Eye (tissue), 1 donor: ENCODE results near the gene SIX6.
"Not testable (repeated sequence)": the region's sequence is repeated elsewhere in the genome, so short reads cannot be mapped to it uniquely, and the experiment has no call there.

ENCODE experiments used
- DNase-seq: peaks from one replicate; pipeline ENCODE4 v3.0.0-alpha.2; 2015

SIX6 gene

DNA sequence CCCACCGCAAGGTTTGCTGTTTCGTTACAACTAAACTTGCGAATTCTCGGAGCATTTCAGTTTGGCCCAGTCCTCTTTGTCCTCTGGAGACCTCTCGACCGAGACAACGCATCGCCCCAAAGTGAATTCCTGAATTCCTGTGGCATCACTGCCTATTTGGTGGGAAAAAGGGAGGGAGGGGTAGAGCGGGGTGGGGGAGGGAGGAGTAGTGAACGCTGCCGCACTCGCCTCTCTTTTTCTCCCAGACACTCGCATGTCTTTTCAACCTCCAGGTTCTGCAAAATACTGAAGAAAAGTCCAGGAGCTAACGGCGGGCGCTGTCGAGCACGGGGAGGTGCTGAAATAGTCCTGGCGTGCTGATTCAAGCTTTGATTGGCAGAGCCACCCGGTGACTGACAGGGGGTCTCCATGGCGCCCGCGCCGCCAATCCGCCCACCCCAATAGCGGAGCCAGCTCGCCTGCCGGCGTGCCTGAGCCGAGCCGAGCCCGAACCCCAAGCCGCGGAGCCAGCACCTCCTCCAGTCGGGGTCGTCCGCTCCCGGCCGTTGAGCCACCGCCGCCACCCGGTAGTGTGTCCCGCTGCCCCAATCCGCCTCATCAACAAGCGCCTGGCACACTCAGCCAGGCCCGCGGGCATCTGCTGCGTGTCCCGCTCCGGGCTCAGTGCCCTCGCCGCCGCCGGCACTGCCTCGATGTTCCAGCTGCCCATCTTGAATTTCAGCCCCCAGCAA, at the start of gene SIX6:
Gene SIX6, plus strand, starts transcription at position 440 of the 731 bp plus-strand sequence. Its CDS starts 253 bp downstream, at position 693.
- DNase-seq, result peak; percentile 95

DNA sequence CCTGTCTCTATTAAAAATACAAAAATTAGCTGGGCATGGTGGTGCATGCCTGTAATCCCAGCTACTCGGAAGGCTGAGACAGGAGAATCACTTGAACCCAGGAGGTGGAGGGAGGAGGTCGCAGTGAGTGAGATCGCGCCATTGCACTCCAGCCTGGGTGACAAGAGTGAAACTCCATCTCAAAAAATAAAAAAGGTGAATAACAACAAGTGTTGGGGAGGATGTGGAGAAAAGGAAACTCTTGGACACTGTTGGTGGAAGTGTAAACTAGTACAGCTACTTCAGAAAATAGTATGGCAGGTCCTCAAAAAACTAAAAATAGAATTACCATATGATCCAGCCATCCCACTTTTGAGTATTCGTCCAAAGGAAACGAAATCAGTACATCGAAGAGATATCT, 28.7 kb upstream of the SIX6 start:
- not testable (repeated sequence) for DNase-seq

DNA sequence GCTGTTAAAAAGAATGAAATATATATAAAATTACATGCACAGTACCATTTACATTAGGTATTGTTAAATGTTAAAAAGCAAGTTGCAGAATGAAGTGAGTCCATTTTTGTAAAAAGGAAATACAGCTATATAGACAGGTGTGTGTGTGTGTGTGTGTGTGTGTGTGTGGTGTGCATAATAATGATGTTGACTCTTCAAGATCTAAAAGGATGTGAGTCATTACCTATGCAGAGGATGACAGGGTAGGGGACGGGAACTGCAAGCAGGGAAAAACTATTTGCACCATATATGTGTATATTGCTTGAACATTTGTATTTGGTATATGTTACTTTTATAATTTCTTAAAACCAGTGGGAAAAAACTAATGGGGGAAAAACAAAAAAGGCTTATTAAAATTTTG, 26.2 kb upstream of the SIX6 start:
- DNase-seq, result peak; percentile 6

DNA sequence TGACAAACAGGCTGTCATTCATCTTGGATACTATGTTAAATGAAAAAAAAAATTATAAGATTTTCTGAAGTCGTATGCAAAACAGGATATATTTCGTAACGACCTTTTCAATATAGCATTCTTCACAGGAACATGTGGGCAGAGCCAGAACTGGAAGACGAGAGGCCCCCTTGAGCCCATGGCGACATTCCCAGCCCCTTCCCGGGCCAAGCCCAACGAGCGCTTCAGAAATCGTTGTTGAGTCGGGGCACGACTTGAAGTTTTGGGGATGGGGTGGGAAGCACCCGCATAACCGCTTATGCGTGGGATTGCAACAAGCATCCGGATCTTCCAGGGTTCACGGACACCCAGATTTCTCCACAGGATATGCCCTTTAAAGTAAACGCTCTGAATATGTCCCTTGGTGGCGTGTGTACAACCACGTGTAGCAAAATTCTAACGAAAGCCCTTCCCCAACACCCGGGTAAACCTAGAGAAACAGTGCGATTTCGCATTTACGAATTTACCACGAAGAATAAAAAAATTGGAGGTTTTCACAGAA, 23.8 kb upstream of the SIX6 start:
- DNase-seq, result peak; percentile 86

DNA sequence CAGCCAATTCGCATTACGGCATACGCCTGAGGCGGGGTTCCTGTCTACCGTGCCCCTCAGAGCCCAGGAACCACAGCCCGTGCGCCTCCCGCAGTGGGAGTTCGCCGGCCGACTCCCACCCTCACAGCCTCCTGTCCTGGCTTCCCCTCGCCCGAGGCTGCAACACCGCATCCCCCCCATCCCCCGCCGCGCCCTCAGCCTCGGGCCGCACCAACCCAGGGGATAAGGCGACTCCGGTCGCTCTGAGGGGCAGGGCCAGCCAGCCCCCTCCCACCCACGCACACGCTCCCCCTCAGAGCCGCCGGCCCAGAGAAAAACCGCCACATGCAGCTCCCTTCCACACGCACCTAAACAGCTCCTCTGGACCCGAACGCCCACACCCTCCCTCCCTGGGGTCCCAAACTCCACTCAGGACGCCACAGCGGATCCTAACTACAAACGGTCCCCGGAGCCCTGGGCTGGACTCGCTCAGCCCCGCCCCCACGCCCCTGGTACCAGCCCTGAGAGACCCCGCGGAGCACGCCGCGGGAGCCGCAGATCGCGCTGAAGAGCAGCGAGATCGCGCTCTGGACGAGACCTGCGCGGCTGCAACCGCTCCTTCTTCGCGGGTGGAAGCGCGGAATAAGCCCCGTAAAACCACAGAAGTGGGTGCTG, 23.2 kb upstream of the SIX6 start, which contains the start of gene C14orf39:
Gene C14orf39, minus strand, starts transcription at position 466 of the 654 bp plus-strand sequence. CDS start 985 bp downstream, outside the sequence.
- DNase-seq, result peak; percentile 97

DNA sequence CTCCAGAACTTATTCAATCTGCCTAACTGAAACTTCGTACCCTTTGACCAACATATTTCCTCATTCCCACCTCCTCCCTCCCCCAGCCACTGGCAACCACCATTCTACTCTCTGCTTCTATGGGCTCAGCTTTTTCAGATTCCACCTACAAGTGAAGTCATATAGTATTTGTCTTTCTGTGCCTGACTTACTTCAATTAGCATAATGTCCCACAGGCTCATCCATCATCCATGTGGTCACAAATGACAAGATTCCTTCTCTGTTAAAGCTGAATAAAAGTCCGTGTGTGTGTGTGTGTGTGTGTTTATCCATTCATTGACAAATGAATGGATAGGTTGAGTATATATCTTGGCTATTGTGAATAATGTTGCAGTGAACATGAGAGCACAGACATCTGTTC, 21.7 kb upstream of the SIX6 start:
- DNase-seq, result no peak

DNA sequence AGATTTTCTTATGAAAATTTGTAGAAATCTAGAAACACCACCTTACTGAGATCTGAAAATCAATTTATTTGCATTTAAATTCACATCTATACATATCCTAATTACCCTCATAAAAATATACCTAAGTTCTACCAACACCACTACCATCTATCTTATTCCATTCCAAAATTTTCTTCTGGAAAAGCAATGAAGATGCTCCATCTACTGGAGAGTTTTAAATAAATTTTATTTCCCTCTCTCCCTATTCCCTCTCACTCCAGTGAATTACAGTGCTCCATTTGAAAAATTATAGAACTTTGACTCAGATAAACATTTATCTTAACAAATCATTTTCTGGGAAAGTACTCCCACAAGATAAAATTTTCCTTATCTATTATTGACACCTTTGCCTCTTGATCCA, 20.8 kb upstream of the SIX6 start:
- DNase-seq, result peak; percentile 25

DNA sequence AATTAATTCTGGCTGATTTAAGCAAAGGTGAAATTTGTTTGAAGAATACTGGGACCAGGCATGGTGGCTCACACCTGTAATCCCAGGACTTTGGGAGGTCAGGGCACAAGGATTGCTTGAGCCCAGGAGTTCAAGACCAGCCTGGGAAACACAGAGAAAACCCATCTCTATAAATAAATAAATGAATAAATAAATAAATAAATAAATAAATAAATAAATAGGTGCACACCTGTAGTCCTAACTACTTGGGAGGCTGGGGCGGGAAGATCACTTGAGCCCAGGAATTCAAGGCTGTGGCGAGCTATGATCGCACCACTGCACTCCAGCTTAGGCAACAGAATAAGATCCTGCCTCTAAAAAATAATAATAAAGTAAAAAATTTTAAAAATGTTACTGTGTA, 18.7 kb upstream of the SIX6 start:
- DNase-seq, result no peak

DNA sequence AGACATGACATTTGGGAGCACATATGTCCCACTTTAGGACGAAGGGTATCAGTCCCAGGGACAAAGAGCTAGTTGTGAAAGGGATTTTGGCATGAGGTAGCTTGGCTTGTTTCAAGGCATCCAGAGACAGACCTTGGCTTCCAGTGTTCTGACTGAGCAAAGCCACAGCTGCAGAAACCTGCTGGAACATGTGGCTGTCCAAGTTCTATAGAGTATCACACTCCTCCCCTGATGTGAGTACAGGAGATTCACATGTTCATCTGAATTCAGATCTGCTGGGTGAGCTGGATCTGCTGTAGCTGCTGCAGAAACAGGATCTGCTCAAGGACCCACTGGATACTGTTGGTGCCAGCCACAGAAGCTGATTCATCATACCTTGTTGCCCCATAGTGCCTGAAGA, 13.0 kb upstream of the SIX6 start:
- DNase-seq, result no peak

DNA sequence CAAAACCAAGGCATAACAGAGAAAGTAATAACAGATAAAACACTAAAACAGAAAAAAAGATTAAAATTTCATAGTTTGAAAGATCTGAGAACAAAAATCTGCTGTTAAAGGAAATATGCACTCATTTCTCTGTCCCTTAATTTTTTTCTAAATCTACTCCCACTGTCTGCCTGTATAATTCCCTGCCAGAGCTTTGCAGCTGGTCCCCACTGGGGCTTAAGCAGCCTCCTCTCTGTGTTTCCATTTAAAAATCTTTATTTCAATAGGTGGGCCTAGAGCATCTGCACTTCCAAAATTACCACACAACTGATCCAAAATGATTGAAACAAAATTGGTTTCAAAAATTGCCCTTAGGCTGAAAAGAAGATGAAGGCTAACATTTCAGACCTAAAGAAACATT, 6.4 kb upstream of the SIX6 start:
- no peak for DNase-seq

DNA sequence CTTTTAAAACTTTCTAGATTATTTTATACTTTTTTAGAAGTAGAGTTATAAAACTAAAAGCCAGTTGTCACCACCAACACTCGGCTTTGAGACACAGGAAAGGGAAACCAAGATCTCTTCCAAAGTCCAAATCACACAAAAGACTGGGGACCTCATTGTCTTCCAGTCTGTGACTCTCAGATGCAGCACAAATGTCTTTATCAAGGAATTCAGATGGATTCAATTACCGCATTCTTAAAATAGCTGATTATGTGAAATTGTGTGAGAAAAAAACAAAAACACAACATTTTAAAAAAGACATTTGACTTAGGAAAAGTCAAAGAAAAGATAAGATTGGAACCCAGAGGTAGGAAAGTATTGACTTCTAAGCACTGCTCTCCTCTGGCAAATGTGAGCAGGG, 3.5 kb upstream of the SIX6 start:
- no peak for DNase-seq

DNA sequence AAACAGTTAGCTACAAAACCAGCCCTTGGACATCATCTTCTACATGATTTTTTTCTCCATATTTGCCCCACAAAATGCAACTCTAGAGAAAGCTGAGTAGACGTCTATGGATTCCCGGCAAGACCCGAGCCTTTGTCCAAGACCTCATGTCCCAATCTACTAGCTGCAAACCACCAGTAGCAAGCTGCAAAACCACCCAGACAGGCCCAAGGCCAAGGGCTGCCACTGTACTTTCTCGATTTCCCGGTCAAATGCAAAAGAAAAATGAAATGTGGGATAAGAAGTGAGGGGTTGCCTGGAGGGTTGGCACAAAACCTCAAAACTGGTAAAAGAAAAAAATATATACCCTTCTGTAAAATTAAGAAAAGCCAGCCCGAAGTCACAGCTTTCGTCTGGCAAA, 2.9 kb upstream of the SIX6 start:
- DNase-seq, result no peak

DNA sequence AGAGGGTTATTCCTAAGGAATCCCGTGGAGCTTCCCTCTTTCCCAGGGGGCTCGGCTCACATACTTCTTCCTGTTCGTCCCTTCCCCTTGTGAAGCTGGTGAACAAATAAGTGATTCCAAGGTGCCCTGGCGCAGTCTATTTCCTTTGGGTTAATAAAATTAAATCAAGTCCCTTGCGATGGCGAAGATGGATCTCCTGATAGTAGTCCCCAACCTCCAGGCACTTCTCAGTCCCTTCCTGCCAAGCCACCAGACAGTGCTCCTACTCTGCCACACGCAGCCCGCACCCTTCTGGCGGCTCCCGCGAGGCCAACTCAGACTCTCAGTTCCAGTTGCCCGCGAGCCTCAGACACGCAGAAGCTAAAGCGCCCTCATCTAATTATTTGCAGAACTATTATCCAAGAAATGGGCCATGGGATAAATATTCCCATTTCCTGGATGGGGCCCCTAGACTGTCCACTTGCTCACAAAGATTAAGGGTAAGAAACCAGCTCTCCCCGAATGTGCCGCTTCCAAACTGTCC, 2.4 kb upstream of the SIX6 start:
- DNase-seq, result peak; percentile 80

DNA sequence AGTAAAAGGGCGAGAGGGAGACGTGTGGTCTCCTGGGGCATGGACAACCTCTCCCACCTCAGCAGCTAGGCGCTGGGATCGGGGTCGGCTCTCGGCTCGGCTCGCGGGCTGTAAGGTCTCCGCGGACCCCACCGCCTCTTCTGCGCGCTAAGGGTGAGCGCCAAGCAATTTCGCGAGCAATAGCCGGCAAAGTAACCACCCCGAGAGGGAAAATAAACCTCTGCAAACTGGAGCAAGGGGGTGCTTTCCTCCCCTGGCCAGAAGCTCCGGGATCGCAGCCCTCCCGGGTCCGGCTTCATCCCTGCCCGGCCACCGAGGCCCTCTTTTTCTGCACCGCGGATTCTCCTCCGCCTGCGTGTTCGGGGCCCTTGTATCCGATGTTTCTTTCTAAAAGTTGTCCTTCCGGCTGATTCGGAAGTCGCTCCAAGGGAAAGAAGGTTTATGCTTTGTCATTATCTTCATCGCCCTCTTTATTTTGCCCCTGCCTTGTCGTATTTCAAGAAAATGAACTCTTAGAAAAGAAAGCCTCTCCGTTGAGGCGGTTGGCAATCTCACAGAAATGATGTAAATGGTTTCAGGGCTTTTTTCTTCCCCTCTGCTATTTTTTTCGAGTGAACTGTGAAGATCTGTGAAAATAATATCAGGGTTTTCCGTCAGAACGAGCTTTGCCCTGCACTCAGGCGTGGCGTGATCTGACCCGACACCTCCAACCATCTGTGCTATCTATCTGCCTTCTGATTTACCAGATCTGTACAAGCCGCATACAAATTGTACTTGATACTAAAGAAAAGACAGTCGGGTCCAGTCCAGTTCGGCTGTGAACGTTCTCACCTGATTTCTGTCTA, 1.7 kb upstream of the SIX6 start:
- peak; percentile 95 for DNase-seq

DNA sequence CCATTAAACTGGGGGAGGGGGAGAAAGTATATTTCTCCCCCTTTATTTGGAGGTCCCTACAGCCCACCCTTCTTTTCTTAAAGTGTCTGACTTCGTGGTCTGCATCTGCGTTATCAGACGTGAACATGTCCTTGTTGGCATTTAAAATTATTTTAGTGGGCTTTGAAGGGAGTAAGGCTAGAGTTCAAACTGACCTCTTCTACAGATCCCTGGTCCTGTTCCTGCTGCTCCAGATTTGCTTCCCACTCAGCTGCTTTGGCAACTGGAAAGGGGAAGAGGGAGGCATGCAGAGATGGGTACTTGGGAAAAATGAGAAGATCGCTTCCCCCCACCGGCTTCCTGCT, 611 bp upstream of the SIX6 start:
- no peak for DNase-seq

DNA sequence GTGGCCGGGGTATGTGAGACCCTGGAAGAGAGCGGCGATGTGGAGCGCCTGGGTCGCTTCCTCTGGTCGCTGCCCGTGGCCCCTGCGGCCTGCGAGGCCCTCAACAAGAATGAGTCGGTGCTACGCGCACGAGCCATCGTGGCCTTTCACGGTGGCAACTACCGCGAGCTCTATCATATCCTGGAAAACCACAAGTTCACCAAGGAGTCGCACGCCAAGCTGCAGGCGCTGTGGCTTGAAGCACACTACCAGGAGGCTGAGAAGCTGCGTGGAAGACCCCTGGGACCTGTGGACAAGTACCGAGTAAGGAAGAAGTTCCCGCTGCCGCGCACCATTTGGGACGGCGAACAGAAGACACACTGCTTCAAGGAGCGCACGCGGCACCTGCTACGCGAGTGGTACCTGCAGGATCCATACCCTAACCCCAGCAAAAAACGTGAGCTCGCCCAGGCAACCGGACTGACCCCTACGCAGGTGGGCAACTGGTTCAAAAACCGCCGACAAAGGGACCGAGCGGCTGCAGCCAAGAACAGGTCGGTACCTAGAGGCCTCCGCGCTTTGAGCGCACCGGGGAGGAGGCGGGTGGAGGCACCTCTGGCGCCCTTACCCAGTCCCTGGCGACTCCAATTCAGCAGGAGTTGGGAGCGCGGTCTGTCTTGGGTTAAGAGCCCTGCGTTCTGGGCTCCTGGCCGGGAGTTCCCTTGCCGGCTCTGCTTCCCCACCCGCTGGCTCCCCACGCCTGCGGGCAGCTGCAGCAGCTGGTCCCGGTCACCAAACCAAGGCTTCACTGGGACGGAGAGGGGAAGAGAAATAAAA, 700 bp downstream of the SIX6 start:
- DNase-seq, result peak; percentile 77

DNA sequence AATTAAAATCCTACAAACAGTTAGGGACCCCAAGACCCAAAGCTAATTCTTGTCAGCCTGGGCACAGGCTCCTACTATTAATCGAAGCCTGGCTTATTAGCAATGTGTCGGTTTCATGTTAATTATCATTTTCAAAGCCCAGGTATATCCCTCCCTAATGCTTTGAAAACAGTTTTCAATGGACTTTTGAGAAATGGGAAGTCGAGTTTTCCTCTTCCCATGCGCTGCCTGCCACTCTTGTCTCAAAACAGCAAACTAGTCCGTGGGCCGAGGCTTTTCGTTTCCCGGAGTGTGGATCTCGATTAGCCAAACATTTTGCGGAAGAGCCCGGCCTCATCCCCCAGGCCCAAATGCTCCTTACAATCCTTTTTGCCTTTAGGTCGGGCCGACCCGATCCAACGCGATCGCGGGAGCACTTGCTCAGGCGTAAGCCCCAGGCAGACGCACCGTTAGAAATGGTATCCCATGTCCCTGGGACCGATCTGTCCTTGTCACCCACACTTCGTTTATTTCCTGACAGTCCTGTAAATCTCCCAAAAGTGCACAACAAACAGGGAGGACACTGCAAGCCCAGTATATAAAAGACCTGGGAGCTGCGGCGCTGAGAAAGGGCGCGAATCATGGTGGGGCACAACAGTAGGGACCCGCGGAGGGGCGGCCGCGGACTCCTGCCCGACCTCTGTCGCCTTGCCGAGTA, 1.5 kb downstream of the SIX6 start:
- DNase-seq, result peak; percentile 84

DNA sequence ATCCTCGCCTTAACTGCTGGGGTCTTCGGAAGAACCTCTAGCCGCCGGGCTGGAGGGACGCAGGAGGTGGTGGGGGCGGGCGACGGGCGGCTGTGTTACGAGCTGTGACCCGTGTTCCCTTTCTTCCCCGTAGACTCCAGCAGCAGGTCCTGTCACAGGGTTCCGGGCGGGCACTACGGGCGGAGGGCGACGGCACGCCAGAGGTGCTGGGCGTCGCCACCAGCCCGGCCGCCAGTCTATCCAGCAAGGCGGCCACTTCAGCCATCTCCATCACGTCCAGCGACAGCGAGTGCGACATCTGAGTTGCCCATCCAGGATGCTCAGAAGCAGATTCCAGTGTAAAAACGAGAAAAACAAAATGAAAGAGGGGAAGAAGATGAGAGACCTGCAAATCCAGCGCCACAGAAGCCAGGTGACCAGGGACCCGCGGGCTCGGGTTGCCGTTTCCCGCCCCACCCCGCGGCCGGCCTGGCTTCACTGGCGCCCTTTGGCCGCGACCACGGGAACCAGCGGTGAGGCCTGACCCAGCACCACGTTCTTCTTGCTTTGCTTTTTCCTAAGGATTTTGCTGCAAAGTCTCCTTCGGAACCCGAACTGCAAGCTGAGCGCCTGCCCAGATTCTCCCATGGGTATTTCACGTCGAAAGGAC, 2.1 kb downstream of the SIX6 start:
- DNase-seq, result peak; percentile 80

DNA sequence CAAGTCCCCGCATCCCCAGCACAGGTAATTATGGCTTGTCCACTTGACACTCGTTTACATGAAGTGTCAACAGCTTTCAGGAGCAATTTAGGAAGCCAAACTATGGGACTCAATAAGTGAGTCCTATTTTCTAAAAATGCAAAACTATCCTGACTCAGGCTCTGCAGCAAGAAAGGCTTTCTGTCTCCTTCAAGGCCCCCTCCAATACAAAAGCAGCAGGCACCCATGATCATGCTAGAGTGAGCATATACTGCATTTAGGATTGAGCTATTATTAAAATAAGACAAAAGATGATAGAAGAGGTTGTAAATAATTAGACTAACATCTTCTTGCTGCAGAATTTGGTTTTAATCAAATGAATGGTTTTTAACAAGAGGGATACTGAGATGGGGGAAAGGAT, 3.2 kb downstream of the SIX6 start:
- DNase-seq, result peak; percentile 83

DNA sequence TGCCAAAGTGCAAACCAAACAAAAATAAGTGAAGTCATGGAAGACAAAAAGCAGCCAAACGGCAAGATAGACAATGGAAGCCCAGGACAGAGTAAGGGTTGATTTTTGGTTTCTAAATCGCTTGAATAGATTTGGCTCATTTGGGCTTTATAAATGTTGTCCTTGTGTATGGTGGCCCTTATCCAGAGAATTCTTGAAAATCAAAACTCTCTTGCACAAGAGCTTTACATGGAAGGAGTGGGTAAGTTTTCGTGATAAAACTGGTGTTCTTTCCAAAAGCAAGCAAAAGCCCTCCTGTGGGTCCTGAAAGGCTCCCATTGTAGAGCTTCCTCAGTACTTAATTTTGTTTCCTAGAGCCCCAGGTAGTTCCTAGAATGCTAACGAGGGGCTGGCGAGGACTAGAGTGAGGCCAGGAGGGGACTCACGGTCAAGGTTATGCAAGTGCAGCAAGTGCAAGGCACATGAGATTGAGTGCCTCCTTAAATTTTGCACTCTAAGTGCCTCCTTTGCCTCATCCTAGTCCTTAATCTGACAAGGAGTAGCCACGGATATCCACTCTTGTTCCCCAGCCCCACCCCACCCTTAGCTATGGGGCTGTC, 4.1 kb downstream of the SIX6 start:
- DNase-seq, result peak; percentile 78

DNA sequence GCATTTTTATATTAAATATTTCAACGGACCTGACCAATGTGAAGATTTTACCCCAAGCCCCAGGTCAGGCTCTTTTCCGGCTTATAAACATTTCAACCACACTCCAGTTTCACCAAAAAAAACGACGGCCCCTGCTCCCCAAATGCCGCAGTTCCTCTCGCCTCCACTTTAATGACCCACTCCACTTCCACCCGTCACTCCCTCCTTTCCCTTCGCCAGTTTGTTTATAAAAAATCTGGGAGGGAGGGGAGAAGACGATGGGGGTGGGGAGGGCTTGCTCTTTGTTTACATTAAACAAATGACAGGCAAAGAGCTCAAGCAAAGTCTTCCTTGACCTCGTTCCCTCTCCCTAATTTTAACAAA, 5.4 kb downstream of the SIX6 start:
- DNase-seq, result no peak
